IMR-90 (cell line): ENCODE results near the gene SCAANT1. TPM values are rescaled to one million over a fixed set of nuclear protein-coding genes. Genes with fewer than 3 reads are reported as not detected.

ENCODE experiments used
- ATAC-seq: fragments of 200-7000 bp; cut with Tn5 transposase; 2 replicates; pipeline ENCODE4 v1.9.1; 2020; ENCODE audit warnings: low read depth, mild to moderate bottlenecking, moderate library complexity
- BruUV-seq: library from RNA; stranded (reverse); fragments of 400-500 nt; replicated peaks from 2 replicates; lab custom pipeline; 2021; lab: Mats Ljungman, UMichigan
- CTCF ChIA-PET: fragments of 300-600 bp; formaldehyde crosslinking; extraction: SDS; loops from one replicate; lab custom pipeline; 2021; ENCODE audit warnings: antibody characterized with exemption; lab: Yijun Ruan, JAX
- POLR2A ChIA-PET: fragments of 300-600 bp; sonication (Branson Sonifier 250); formaldehyde crosslinking; loops from one replicate; lab custom pipeline; 2022; ENCODE audit warnings: antibody characterized with exemption; ENCODE audit not compliant: unreplicated experiment; lab: Charles Lee
- DNase-seq: peaks from one replicate; pipeline ENCODE4 v3.0.0; 2013
- H2AFZ ChIP-seq: replicated peaks from 2 replicates; pipeline ENCODE3; 2013; ENCODE audit warnings: low read length, mild to moderate bottlenecking; ENCODE audit not compliant: poor library complexity
- H2AK5ac ChIP-seq: 2 replicates; pipeline ENCODE4 v1.6.1; 2013; ENCODE audit warnings: low read depth, low read length, inconsistent platforms
- H2AK9ac ChIP-seq: replicated peaks from 2 replicates; pipeline ENCODE3; 2013; ENCODE audit warnings: mild to moderate bottlenecking, low read depth, low read length, moderate library complexity; ENCODE audit not compliant: poor library complexity
- H2BK120ac ChIP-seq: 2 replicates; pipeline ENCODE4 v1.6.1; 2013; ENCODE audit warnings: low read depth, low read length, inconsistent platforms
- H2BK15ac ChIP-seq: 3 replicates; pipeline ENCODE4 v1.6.1; 2013; ENCODE audit warnings: low read depth, low read length, inconsistent platforms
- H2BK20ac ChIP-seq: 2 replicates; pipeline ENCODE4 v1.6.1; 2013; ENCODE audit warnings: low read depth, mild to moderate bottlenecking, inconsistent platforms, low read length, moderate library complexity
- H2BK5ac ChIP-seq: 2 replicates; pipeline ENCODE4 v1.6.1; 2013; ENCODE audit warnings: mild to moderate bottlenecking, low read depth, low read length, inconsistent platforms; ENCODE audit not compliant: poor library complexity, severe bottlenecking
- H3K14ac ChIP-seq: replicated peaks from 2 replicates; pipeline ENCODE4 v1.6.1; 2013; ENCODE audit warnings: low read depth, low read length, inconsistent platforms
- H3K18ac ChIP-seq: 2 replicates; pipeline ENCODE4 v1.6.1; 2013; ENCODE audit warnings: low read depth, low read length, control low read depth
- H3K23ac ChIP-seq: 2 replicates; pipeline ENCODE4 v1.6.1; 2013; ENCODE audit warnings: low read depth, low read length, inconsistent platforms
- H3K27ac ChIP-seq: 2 replicates; pipeline ENCODE4 v1.5.1; 2013; ENCODE audit warnings: mild to moderate bottlenecking, control low read depth, low read length; ENCODE audit not compliant: insufficient read depth
- H3K27me3 ChIP-seq: 2 replicates; pipeline ENCODE4 v1.6.1; 2013; ENCODE audit warnings: low read length; ENCODE audit not compliant: control insufficient read depth, insufficient read depth
- H3K36me3 ChIP-seq: 2 replicates; pipeline ENCODE4 v1.6.1; 2013; ENCODE audit warnings: low read length, mixed read lengths; ENCODE audit not compliant: control insufficient read depth, insufficient read depth
- H3K4ac ChIP-seq: 2 replicates; pipeline ENCODE4 v1.6.1; 2013; ENCODE audit warnings: low read depth, low read length, inconsistent platforms
- H3K4me1 ChIP-seq: 2 replicates; pipeline ENCODE4 v1.6.1; 2013; ENCODE audit warnings: low read length, mixed read lengths; ENCODE audit not compliant: control insufficient read depth, insufficient read depth
- H3K4me2 ChIP-seq: 2 replicates; pipeline ENCODE4 v1.6.1; 2013; ENCODE audit warnings: low read depth, mild to moderate bottlenecking, control low read depth, low read length, moderate library complexity
- H3K4me3 ChIP-seq: 2 replicates; pipeline ENCODE4 v1.5.1; 2013; ENCODE audit warnings: low read depth, mild to moderate bottlenecking, control low read depth, low read length, moderate library complexity; ENCODE audit not compliant: insufficient read depth
- H3K56ac ChIP-seq: 2 replicates; pipeline ENCODE4 v1.6.1; 2013; ENCODE audit warnings: low read length, inconsistent platforms; ENCODE audit not compliant: insufficient read depth; ENCODE audit errors: extremely low read depth
- H3K79me1 ChIP-seq, 2 experiments: 2 replicates each; pipeline ENCODE4 v1.6.1; 2013; ENCODE audit warnings: low read length in 2 of 2, inconsistent platforms in 1 of 2, low read depth in 1 of 2
- H3K9ac ChIP-seq: 2 replicates; pipeline ENCODE4 v1.6.1; 2013; ENCODE audit warnings: low read depth, low read length, control low read depth
- H3K9me1 ChIP-seq: 2 replicates; pipeline ENCODE4 v1.6.1; 2013; ENCODE audit warnings: low read length, inconsistent platforms; ENCODE audit not compliant: insufficient read depth
- H3K9me3 ChIP-seq: 2 replicates; pipeline ENCODE4 v1.6.1; 2013; ENCODE audit warnings: low read length; ENCODE audit not compliant: control insufficient read depth, insufficient read depth
- H4K20me1 ChIP-seq: 2 replicates; pipeline ENCODE4 v1.6.1; 2013; ENCODE audit warnings: low read length, inconsistent platforms; ENCODE audit not compliant: insufficient read depth
- H4K5ac ChIP-seq: 2 replicates; pipeline ENCODE4 v1.6.1; 2013; ENCODE audit warnings: mild to moderate bottlenecking, low read depth, low read length, control low read depth
- H4K8ac ChIP-seq, 2 experiments: 2 replicates each; pipeline ENCODE4 v1.6.1; 2013; ENCODE audit warnings: low read depth in 2 of 2, low read length in 2 of 2, control low read depth in 1 of 2, inconsistent platforms in 1 of 2
- H4K91ac ChIP-seq: 2 replicates; pipeline ENCODE4 v1.6.1; 2013; ENCODE audit warnings: low read depth, low read length, inconsistent platforms; ENCODE audit not compliant: insufficient read depth
- BHLHE40 ChIP-seq: fragments of 150-350 bp; IDR thresholded peaks from 2 replicates; pipeline ENCODE4 v1.6.1; 2016; ENCODE audit warnings: mild to moderate bottlenecking, low read depth, low read length
- CEBPB ChIP-seq: IDR thresholded peaks from 2 replicates; pipeline ENCODE4 v1.6.1; 2012; ENCODE audit warnings: low read depth, low read length, improper control_type of control experiment
- ELK1 ChIP-seq: fragments of 150-350 bp; IDR thresholded peaks from 2 replicates; pipeline ENCODE4 v1.6.1; 2016; ENCODE audit warnings: low read depth, mild to moderate bottlenecking, low read length, moderate library complexity, borderline replicate concordance
- MAFK ChIP-seq: IDR thresholded peaks from 2 replicates; pipeline ENCODE4 v1.6.1; 2012; ENCODE audit warnings: low read depth, low read length, improper control_type of control experiment
- MAZ ChIP-seq: IDR thresholded peaks from 2 replicates; pipeline ENCODE4 v1.6.1; 2012; ENCODE audit warnings: low read depth, mild to moderate bottlenecking, low read length, improper control_type of control experiment, moderate library complexity, borderline replicate concordance
- POLR2A ChIP-seq: IDR thresholded peaks from 2 replicates; pipeline ENCODE4 v1.6.1; 2012; ENCODE audit warnings: mild to moderate bottlenecking, low read depth, low read length
- RCOR1 ChIP-seq: IDR thresholded peaks from 2 replicates; pipeline ENCODE4 v1.6.1; 2012; ENCODE audit warnings: mild to moderate bottlenecking, low read length, improper control_type of control experiment; ENCODE audit not compliant: insufficient replicate concordance
- RFX5 ChIP-seq: IDR thresholded peaks from 2 replicates; pipeline ENCODE4 v1.8.0; 2012; ENCODE audit warnings: low read depth, mild to moderate bottlenecking, low read length, moderate library complexity
- SMC3 ChIP-seq: fragments of 150-350 bp; IDR thresholded peaks from 2 replicates; pipeline ENCODE4 v1.6.1; 2016; ENCODE audit warnings: low read depth, mild to moderate bottlenecking, antibody characterized with exemption, low read length, moderate library complexity
- USF2 ChIP-seq: fragments of 150-350 bp; IDR thresholded peaks from 2 replicates; pipeline ENCODE4 v1.6.1; 2017; ENCODE audit warnings: mild to moderate bottlenecking, antibody characterized with exemption, low read length, low read depth
- WGBS, 2 experiments: methylation state at CpG; one replicate each; pipeline versions ENCODE4 v1.1.5 to v1.1.7; 2013; ENCODE audit warnings: missing lambda C conversion rate in 2 of 2; ENCODE audit not compliant: insufficient read length in 1 of 2; ENCODE audit errors: extremely low coverage in 2 of 2; 5-methylcytosine and 5-hydroxymethylcytosine counted together
- dilution Hi-C: fragments of 300-500 bp; cut with HindIII; formaldehyde crosslinking; loops from one replicate; pipeline ENCODE4 v1.14.3; 2018; ENCODE audit warnings: low sequenced_read_pairs; ENCODE audit not compliant: unreplicated experiment
- in situ Hi-C: fragments of 300-500 bp; cut with MboI; formaldehyde crosslinking; loops from 3 replicates; pipeline ENCODE4 v1.14.3; 2019; ENCODE audit warnings: low sequenced_read_pairs, inconsistent platforms, mixed read lengths
- intact Hi-C: fragments of 100-400 bp; cut with micrococcal nuclease; formaldehyde crosslinking; loops from 2 replicates; pipeline ENCODE4 v1.10.0; 2022
- polyA plus RNA-seq, 3 experiments: library from polyadenylated mRNA; depleted of rRNA; stranded (reverse); fragments of >200 nt; gene quantifications; 2 replicates each; pipeline ENCODE4 v1.2.3, GENCODE V29; 2012; ENCODE audit warnings: low replicate concordance in 1 of 3
- total RNA-seq: library from RNA; depleted of rRNA; stranded (reverse); fragments of >200 nt; gene quantifications from 2 replicates; pipeline ENCODE4 v1.2.3, GENCODE V29; 2012

The SCAANT1 gene
- total and polyA plus RNA-seq, 2 of the 4 experiments (the other 2 are of a cell fraction) = not detected

GRCh38 chr3:63927422-63928280 is 15.5 kb upstream of the SCAANT1 start (continued):
- TF ChIP-seq ELK1 = no peak

GRCh38 chr3:63926309-63926708 is 14.1 kb upstream of the SCAANT1 start:
- no peak for ATAC-seq
- H4K20me1 ChIP-seq = peaks cover 37% of the 10 kb centered on the region; the same call in 1 of the 2 replicates
- no peak overlapping the region for H2AFZ ChIP-seq
- H3K23ac ChIP-seq = no peak overlapping the region
- H3K4me2 ChIP-seq = no peak overlapping the region
- H2BK120ac ChIP-seq = no peak overlapping the region
- no peak overlapping the region for H2BK5ac ChIP-seq
- H2BK15ac ChIP-seq = no peak overlapping the region
- no peak overlapping the region for H2BK20ac ChIP-seq
- no TSS peak for BruUV-seq
- no peak overlapping the region for H4K5ac ChIP-seq
- no peak overlapping the region for H3K9ac ChIP-seq
- POLR2A ChIA-PET = no interaction called here
- no peak overlapping the region for H4K91ac ChIP-seq
- H3K79me1 ChIP-seq = peaks cover 57 to 83% of the 10 kb centered on the region in 2 experiments
- no peak overlapping the region for H3K56ac ChIP-seq
- DNase-seq = no peak
- no peak overlapping the region for H3K4ac ChIP-seq
- H3K4me3 ChIP-seq = no peak overlapping the region
- H3K36me3 ChIP-seq = peaks cover 25% of the 10 kb centered on the region
- no peak overlapping the region for H3K14ac ChIP-seq
- intact Hi-C loops = no loop called here
- H3K18ac ChIP-seq = no peak overlapping the region
- H2AK5ac ChIP-seq = no peak overlapping the region
- WGBS, 2 experiments = 93% methylated on average over 2 of the region's 4 CpGs; no CpG with 5 or more reads in 1 of the 2 experiments
- H4K8ac ChIP-seq = no peak overlapping the region
- CTCF ChIA-PET = no interaction called here
- H3K9me3 ChIP-seq = no peaks in the 10 kb centered on the region
- TF ChIP-seq MAFK (no peak), RFX5 (no peak), MAZ (no peak), USF2 (no peak), BHLHE40 (no peak), CEBPB (no peak), SMC3 (no peak), POLR2A (no peak), RCOR1 (no peak)
- no peak overlapping the region for H2AK9ac ChIP-seq
- in situ Hi-C loops = no loop called here
- H3K27ac ChIP-seq = no peak overlapping the region
- dilution Hi-C loops = no loop called here
- H3K27me3 ChIP-seq = no peaks in the 10 kb centered on the region
- peaks cover 17% of the 10 kb centered on the region for H3K9me1 ChIP-seq
- no peaks in the 10 kb centered on the region for H3K4me1 ChIP-seq
